VCaP (cell line): Measurements from ENCODE around the gene SMAD1.
"Not testable (repeated sequence)": the region's sequence is repeated elsewhere in the genome, so short reads cannot be mapped to it uniquely, and the experiment has no call there.

Source experiments
- H3K27ac ChIP-seq: fragments of 450-650 bp; 2 replicates; pipeline ENCODE4 v1.5.1; 2017
- CTCF ChIP-seq: fragments of 450-650 bp; conservative IDR thresholded peaks from 2 replicates; pipeline ENCODE4 v1.5.1; 2017; ENCODE audit warnings: mild to moderate bottlenecking, moderate library complexity

SMAD1 gene

GRCh38 chr4:145525291-145525740 lies 43.7 kb downstream of the SMAD1 start:
- H3K27ac ChIP-seq, result no peak overlapping the region
- TF ChIP-seq CTCF, result no peak

GRCh38 chr4:145527773-145528172 lies 46.1 kb downstream of the SMAD1 start:
- no peak for TF ChIP-seq CTCF
- no peak overlapping the region for H3K27ac ChIP-seq

- TF ChIP-seq CTCF, result no peak
- H3K27ac ChIP-seq, result no peak overlapping the region
Measured at GRCh38 chr4:145528601-145529000, 46.9 kb downstream of the SMAD1 start.

- no peak for TF ChIP-seq CTCF
- no peak overlapping the region for H3K27ac ChIP-seq
Measured at GRCh38 chr4:145530189-145530588, 48.5 kb downstream of the SMAD1 start.

GRCh38 chr4:145530662-145531061 lies 49.0 kb downstream of the SMAD1 start:
- H3K27ac ChIP-seq, result no peak overlapping the region
- no peak for TF ChIP-seq CTCF

GRCh38 chr4:145531223-145531622 lies 49.6 kb downstream of the SMAD1 start:
- TF ChIP-seq CTCF, result no peak
- H3K27ac ChIP-seq, result no peak overlapping the region

GRCh38 chr4:145531859-145532258 lies 50.2 kb downstream of the SMAD1 start:
- H3K27ac ChIP-seq, result no peak overlapping the region
- no peak for TF ChIP-seq CTCF

GRCh38 chr4:145533001-145533400 lies 51.3 kb downstream of the SMAD1 start:
- no peak overlapping the region for H3K27ac ChIP-seq
- TF ChIP-seq CTCF, result no peak

GRCh38 chr4:145533415-145533814 lies 51.8 kb downstream of the SMAD1 start:
- H3K27ac ChIP-seq, result not testable (repeated sequence)
